Stimulated activated CD8-positive, alpha-beta memory T cell treated with anti-CD3 and anti-CD28 coated beads, Interleukin-15, amount 100 ng/mL, for 48 hours (primary cell): Measurements from ENCODE around the gene ZNF444.
A peak's percentile ranks its signal among the peaks of the same experiment; 100 is the strongest.

Experiments
- DNase-seq, 2 donors: peaks; one replicate each; pipeline ENCODE4 v3.0.0-alpha.2; 2020; ENCODE audit warnings: low read depth in 2 of 2

The ZNF444 gene

GRCh38 chr19:56107626-56108351 lies 33.3 kb upstream of the ZNF444 start:
- no peak for DNase-seq

- no peak for DNase-seq
These were observed 32.5 kb upstream of the ZNF444 start for GRCh38 chr19:56108447-56109195.

DNA sequence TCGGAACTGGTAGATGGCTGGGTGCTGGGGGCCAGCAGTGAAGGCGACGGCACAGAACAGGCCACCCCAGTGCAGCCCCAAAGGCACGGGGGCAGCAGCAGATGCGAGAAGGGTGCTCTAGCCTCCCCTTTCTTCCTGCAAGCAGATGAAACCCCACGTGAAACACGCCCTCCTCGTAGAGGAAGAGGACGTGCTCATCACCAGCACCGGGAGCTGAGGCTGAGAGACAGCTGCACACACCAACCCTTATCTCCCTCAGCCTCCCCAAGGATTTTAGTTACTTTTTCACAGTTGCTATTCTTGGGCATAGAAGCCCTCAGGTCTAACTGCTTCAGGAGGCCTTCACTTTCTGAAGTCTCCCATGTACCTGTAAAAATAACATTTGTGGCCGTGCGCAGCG lies 31.9 kb upstream of the ZNF444 start:
- DNase-seq: no peak

GRCh38 chr19:56110515-56111448 lies 30.3 kb upstream of the ZNF444 start:
- DNase-seq: no peak

- peak; percentile 27 to 40 for DNase-seq
These were observed 29.3 kb upstream of the ZNF444 start for GRCh38 chr19:56111601-56112312.

- no peak for DNase-seq
These were observed 28.8 kb upstream of the ZNF444 start for GRCh38 chr19:56112313-56112709.

GRCh38 chr19:56113074-56113632 lies 27.9 kb upstream of the ZNF444 start:
- no peak for DNase-seq

DNA sequence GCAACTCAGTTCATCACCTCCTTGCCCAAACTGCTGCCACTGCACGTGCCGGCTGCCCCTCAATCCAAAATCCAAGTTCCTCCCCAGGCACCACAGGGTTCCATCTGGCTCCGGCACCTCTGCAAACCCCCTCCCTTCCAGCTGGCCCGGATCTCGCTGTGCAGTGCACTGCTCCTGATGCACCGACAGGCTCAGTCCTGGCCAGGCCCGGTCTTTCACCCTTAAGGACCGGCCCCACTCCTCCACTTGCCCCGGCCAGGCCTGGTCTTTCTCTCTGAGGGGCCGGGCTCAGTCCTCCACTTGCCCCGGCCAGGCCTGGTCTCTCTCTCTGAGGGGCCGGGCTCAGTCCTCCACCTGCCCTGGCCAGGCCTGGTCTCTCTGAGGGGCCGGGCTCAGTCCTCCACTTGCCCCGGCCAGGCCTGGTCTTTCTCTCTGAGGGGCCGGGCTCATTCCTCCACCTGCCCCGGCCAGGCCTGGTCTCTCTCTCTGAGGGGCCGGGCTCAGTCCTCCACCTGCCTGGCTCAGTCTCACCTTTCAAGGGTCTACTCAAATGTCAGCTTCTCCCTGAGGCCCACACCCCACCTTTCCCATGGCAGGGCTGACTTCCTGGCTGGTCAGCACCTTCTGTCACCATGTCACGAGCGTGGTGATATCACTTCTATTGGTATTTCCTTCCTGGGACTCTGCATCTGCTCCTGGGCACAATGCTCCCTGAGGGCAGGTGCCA lies 26.9 kb upstream of the ZNF444 start:
- DNase-seq: no peak

DNA sequence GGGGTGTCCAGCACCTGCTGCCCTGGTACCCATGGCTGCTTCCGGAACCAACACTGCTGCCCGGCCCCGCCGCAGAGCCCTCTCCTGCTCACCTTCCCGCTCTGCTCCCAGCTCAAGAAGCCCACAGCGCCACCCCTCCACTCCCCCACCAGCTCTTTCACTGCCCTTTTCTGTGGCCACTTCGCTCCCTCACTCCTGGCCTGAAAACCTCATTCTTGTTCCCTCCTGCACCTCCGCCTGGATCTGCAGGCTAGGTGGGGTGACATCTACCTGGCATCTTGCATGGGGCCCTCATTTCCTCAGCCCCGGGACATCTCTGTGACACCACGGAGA lies 26.3 kb upstream of the ZNF444 start:
- no peak for DNase-seq

- no peak for DNase-seq
These were observed 25.6 kb upstream of the ZNF444 start for GRCh38 chr19:56115490-56115889.

- DNase-seq: no peak
These were observed 24.5 kb upstream of the ZNF444 start for GRCh38 chr19:56116606-56117005.

DNA sequence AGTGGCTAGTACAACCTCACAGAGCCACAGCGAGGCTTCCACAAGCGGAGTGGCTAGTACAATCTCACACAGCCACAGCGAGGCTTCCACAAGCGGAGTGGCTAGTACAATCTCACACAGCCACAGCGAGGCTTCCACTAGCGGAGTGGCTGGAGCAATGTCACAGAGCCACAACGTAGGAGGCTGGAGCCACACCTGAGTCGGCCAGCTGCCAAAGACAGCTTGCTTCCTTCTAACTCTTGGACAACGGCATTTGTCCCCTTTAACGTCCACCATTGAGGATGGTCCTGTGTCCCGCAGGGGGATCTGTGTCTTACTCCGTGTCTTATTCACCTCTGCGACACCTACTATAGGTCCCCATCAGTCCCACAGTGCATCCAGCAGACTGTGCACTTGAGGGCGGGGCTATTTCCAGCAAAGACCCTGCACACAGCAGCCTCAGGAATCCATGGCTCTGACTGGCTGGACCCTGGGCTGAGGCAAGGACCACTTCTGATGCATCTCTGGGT lies 23.7 kb upstream of the ZNF444 start:
- no peak for DNase-seq

DNA sequence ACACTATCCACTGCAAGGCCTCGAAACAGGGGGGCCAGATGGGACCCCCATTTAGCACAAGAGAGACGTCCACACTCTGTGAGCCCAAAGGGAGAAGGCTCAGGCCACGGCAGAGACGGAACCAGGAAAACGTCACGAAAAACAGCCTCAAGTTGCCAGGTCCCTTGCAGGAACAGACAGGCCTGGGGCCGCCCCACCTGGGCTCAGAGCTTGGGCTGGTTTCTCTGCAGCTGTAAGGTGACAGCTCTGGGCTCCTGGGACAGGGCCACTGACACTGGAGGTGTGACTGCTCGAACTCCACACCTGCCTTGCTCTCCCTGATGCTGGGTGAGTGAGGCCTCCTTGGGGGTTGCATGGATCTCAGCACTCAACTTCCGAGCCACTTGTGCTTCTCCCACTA lies 23.2 kb upstream of the ZNF444 start:
- DNase-seq: no peak

GRCh38 chr19:56118666-56119581 lies 22.2 kb upstream of the ZNF444 start:
- no peak for DNase-seq

DNA sequence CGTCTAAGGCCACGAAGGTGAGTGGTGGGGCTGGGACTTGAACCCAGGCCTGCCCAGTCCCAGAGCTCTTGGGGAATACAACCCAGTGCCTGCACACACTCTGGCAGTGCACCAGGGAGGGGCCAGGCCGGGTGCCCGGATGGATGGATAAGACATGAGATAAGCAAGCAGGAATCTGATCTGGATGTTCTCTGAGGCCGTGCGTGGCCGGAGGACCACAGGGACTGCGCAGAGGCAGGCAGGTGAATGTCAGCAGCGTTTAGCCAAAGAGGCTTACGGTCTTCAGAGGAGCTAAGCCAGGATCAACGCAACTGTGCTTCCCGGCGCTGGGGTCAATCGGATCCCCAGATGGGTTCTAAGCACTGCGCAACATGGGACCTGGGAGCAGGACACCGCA lies 21.5 kb upstream of the ZNF444 start:
- no peak for DNase-seq

DNA sequence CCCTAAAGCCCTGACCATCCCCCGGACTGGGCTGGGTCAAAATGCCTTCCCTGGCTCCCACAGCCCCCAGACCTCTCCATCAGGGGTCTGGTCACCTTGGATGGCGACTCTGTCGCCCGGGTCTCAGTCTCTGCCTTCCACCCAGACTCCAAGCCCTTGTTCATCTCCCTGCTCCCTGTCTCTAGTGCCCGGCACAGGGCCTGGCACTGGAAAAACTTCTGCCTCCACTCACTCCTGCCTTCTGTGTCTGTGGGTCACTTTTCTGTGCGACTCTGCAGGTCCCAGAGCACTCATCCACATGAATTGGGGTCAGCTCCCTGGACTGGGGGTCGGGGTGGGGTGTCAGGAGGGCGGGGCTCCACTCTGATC lies 21.1 kb upstream of the ZNF444 start:
- DNase-seq: no peak

- DNase-seq: peak; percentile 71 to 74
These were observed 20.5 kb upstream of the ZNF444 start for GRCh38 chr19:56120371-56121179.
